IMR-90 (cell line): ENCODE measurements around the gene TTC21A. TPM values are rescaled to one million over a fixed set of nuclear protein-coding genes. Genes with fewer than 3 reads are reported as not detected.

Experiments
- ATAC-seq: fragments of 200-7000 bp; cut with Tn5 transposase; 2 replicates; pipeline ENCODE4 v1.9.1; 2020; ENCODE audit warnings: low read depth, mild to moderate bottlenecking, moderate library complexity
- BruUV-seq: library from RNA; stranded (reverse); fragments of 400-500 nt; replicated peaks from 2 replicates; lab custom pipeline; 2021; lab: Mats Ljungman, UMichigan
- CTCF ChIA-PET: fragments of 300-600 bp; formaldehyde crosslinking; extraction: SDS; loops from one replicate; lab custom pipeline; 2021; ENCODE audit warnings: antibody characterized with exemption; lab: Yijun Ruan, JAX
- POLR2A ChIA-PET: fragments of 300-600 bp; sonication (Branson Sonifier 250); formaldehyde crosslinking; loops from one replicate; lab custom pipeline; 2022; ENCODE audit warnings: antibody characterized with exemption; ENCODE audit not compliant: unreplicated experiment; lab: Charles Lee
- DNase-seq: peaks from one replicate; pipeline ENCODE4 v3.0.0; 2013
- H2AFZ ChIP-seq: replicated peaks from 2 replicates; pipeline ENCODE3; 2013; ENCODE audit warnings: low read length, mild to moderate bottlenecking; ENCODE audit not compliant: poor library complexity
- H2AK5ac ChIP-seq: 2 replicates; pipeline ENCODE4 v1.6.1; 2013; ENCODE audit warnings: low read depth, low read length, inconsistent platforms
- H2AK9ac ChIP-seq: replicated peaks from 2 replicates; pipeline ENCODE3; 2013; ENCODE audit warnings: mild to moderate bottlenecking, low read depth, low read length, moderate library complexity; ENCODE audit not compliant: poor library complexity
- H2BK120ac ChIP-seq: 2 replicates; pipeline ENCODE4 v1.6.1; 2013; ENCODE audit warnings: low read depth, low read length, inconsistent platforms
- H2BK15ac ChIP-seq: 3 replicates; pipeline ENCODE4 v1.6.1; 2013; ENCODE audit warnings: low read depth, low read length, inconsistent platforms
- H2BK20ac ChIP-seq: 2 replicates; pipeline ENCODE4 v1.6.1; 2013; ENCODE audit warnings: low read depth, mild to moderate bottlenecking, inconsistent platforms, low read length, moderate library complexity
- H2BK5ac ChIP-seq: 2 replicates; pipeline ENCODE4 v1.6.1; 2013; ENCODE audit warnings: mild to moderate bottlenecking, low read depth, low read length, inconsistent platforms; ENCODE audit not compliant: poor library complexity, severe bottlenecking
- H3K14ac ChIP-seq: replicated peaks from 2 replicates; pipeline ENCODE4 v1.6.1; 2013; ENCODE audit warnings: low read depth, low read length, inconsistent platforms
- H3K18ac ChIP-seq: 2 replicates; pipeline ENCODE4 v1.6.1; 2013; ENCODE audit warnings: low read depth, low read length, control low read depth
- H3K23ac ChIP-seq: 2 replicates; pipeline ENCODE4 v1.6.1; 2013; ENCODE audit warnings: low read depth, low read length, inconsistent platforms
- H3K27ac ChIP-seq: 2 replicates; pipeline ENCODE4 v1.5.1; 2013; ENCODE audit warnings: mild to moderate bottlenecking, control low read depth, low read length; ENCODE audit not compliant: insufficient read depth
- H3K27me3 ChIP-seq: 2 replicates; pipeline ENCODE4 v1.6.1; 2013; ENCODE audit warnings: low read length; ENCODE audit not compliant: control insufficient read depth, insufficient read depth
- H3K36me3 ChIP-seq: 2 replicates; pipeline ENCODE4 v1.6.1; 2013; ENCODE audit warnings: low read length, mixed read lengths; ENCODE audit not compliant: control insufficient read depth, insufficient read depth
- H3K4ac ChIP-seq: 2 replicates; pipeline ENCODE4 v1.6.1; 2013; ENCODE audit warnings: low read depth, low read length, inconsistent platforms
- H3K4me1 ChIP-seq: 2 replicates; pipeline ENCODE4 v1.6.1; 2013; ENCODE audit warnings: low read length, mixed read lengths; ENCODE audit not compliant: control insufficient read depth, insufficient read depth
- H3K4me2 ChIP-seq: 2 replicates; pipeline ENCODE4 v1.6.1; 2013; ENCODE audit warnings: low read depth, mild to moderate bottlenecking, control low read depth, low read length, moderate library complexity
- H3K4me3 ChIP-seq: 2 replicates; pipeline ENCODE4 v1.5.1; 2013; ENCODE audit warnings: low read depth, mild to moderate bottlenecking, control low read depth, low read length, moderate library complexity; ENCODE audit not compliant: insufficient read depth
- H3K56ac ChIP-seq: 2 replicates; pipeline ENCODE4 v1.6.1; 2013; ENCODE audit warnings: low read length, inconsistent platforms; ENCODE audit not compliant: insufficient read depth; ENCODE audit errors: extremely low read depth
- H3K79me1 ChIP-seq, 2 experiments: 2 replicates each; pipeline ENCODE4 v1.6.1; 2013; ENCODE audit warnings: low read length in 2 of 2, inconsistent platforms in 1 of 2, low read depth in 1 of 2
- H3K9ac ChIP-seq: 2 replicates; pipeline ENCODE4 v1.6.1; 2013; ENCODE audit warnings: low read depth, low read length, control low read depth
- H3K9me1 ChIP-seq: 2 replicates; pipeline ENCODE4 v1.6.1; 2013; ENCODE audit warnings: low read length, inconsistent platforms; ENCODE audit not compliant: insufficient read depth
- H3K9me3 ChIP-seq: 2 replicates; pipeline ENCODE4 v1.6.1; 2013; ENCODE audit warnings: low read length; ENCODE audit not compliant: control insufficient read depth, insufficient read depth
- H4K20me1 ChIP-seq: 2 replicates; pipeline ENCODE4 v1.6.1; 2013; ENCODE audit warnings: low read length, inconsistent platforms; ENCODE audit not compliant: insufficient read depth
- H4K5ac ChIP-seq: 2 replicates; pipeline ENCODE4 v1.6.1; 2013; ENCODE audit warnings: mild to moderate bottlenecking, low read depth, low read length, control low read depth
- H4K8ac ChIP-seq, 2 experiments: 2 replicates each; pipeline ENCODE4 v1.6.1; 2013; ENCODE audit warnings: low read depth in 2 of 2, low read length in 2 of 2, control low read depth in 1 of 2, inconsistent platforms in 1 of 2
- H4K91ac ChIP-seq: 2 replicates; pipeline ENCODE4 v1.6.1; 2013; ENCODE audit warnings: low read depth, low read length, inconsistent platforms; ENCODE audit not compliant: insufficient read depth
- BHLHE40 ChIP-seq: fragments of 150-350 bp; IDR thresholded peaks from 2 replicates; pipeline ENCODE4 v1.6.1; 2016; ENCODE audit warnings: mild to moderate bottlenecking, low read depth, low read length
- CEBPB ChIP-seq: IDR thresholded peaks from 2 replicates; pipeline ENCODE4 v1.6.1; 2012; ENCODE audit warnings: low read depth, low read length, improper control_type of control experiment
- CHD1 ChIP-seq: IDR thresholded peaks from 2 replicates; pipeline ENCODE4 v1.6.1; 2012; ENCODE audit warnings: low read depth, low read length, improper control_type of control experiment
- FOS ChIP-seq: fragments of 150-350 bp; IDR thresholded peaks from 2 replicates; pipeline ENCODE4 v1.6.1; 2016; ENCODE audit warnings: low read depth, low read length
- MAFK ChIP-seq: IDR thresholded peaks from 2 replicates; pipeline ENCODE4 v1.6.1; 2012; ENCODE audit warnings: low read depth, low read length, improper control_type of control experiment
- MXI1 ChIP-seq: IDR thresholded peaks from 2 replicates; pipeline ENCODE4 v1.6.1; 2012; ENCODE audit warnings: low read depth, mild to moderate bottlenecking, low read length, moderate library complexity, borderline replicate concordance
- NFE2L2 ChIP-seq: fragments of 150-350 bp; IDR thresholded peaks from 2 replicates; pipeline ENCODE4 v1.6.1; 2016; ENCODE audit warnings: low read depth, mild to moderate bottlenecking, low read length
- POLR2A ChIP-seq: IDR thresholded peaks from 2 replicates; pipeline ENCODE4 v1.6.1; 2012; ENCODE audit warnings: mild to moderate bottlenecking, low read depth, low read length
- RAD21 ChIP-seq: IDR thresholded peaks from 2 replicates; pipeline ENCODE4 v1.6.1; 2012; ENCODE audit warnings: low read length, improper control_type of control experiment
- RCOR1 ChIP-seq: IDR thresholded peaks from 2 replicates; pipeline ENCODE4 v1.6.1; 2012; ENCODE audit warnings: mild to moderate bottlenecking, low read length, improper control_type of control experiment; ENCODE audit not compliant: insufficient replicate concordance
- RFX5 ChIP-seq: IDR thresholded peaks from 2 replicates; pipeline ENCODE4 v1.8.0; 2012; ENCODE audit warnings: low read depth, mild to moderate bottlenecking, low read length, moderate library complexity
- WGBS, 2 experiments: methylation state at CpG; one replicate each; pipeline versions ENCODE4 v1.1.5 to v1.1.7; 2013; ENCODE audit warnings: missing lambda C conversion rate in 2 of 2; ENCODE audit not compliant: insufficient read length in 1 of 2; ENCODE audit errors: extremely low coverage in 2 of 2; 5-methylcytosine and 5-hydroxymethylcytosine counted together
- dilution Hi-C: fragments of 300-500 bp; cut with HindIII; formaldehyde crosslinking; loops from one replicate; pipeline ENCODE4 v1.14.3; 2018; ENCODE audit warnings: low sequenced_read_pairs; ENCODE audit not compliant: unreplicated experiment
- in situ Hi-C: fragments of 300-500 bp; cut with MboI; formaldehyde crosslinking; loops from 3 replicates; pipeline ENCODE4 v1.14.3; 2019; ENCODE audit warnings: low sequenced_read_pairs, inconsistent platforms, mixed read lengths
- intact Hi-C: fragments of 100-400 bp; cut with micrococcal nuclease; formaldehyde crosslinking; loops from 2 replicates; pipeline ENCODE4 v1.10.0; 2022
- polyA plus RNA-seq, 3 experiments: library from polyadenylated mRNA; depleted of rRNA; stranded (reverse); fragments of >200 nt; gene quantifications; 2 replicates each; pipeline ENCODE4 v1.2.3, GENCODE V29; 2012; ENCODE audit warnings: low replicate concordance in 1 of 3
- total RNA-seq: library from RNA; depleted of rRNA; stranded (reverse); fragments of >200 nt; gene quantifications from 2 replicates; pipeline ENCODE4 v1.2.3, GENCODE V29; 2012
- TF ChIP-seq, protein P1 (sequence below): fragments of 150-350 bp; IDR thresholded peaks from 2 replicates; pipeline ENCODE4 v1.6.1; 2017; ENCODE audit warnings: mild to moderate bottlenecking, antibody characterized with exemption, low read length, low read depth
- TF ChIP-seq, protein P2 (sequence below): conservative IDR thresholded peaks from 2 replicates; pipeline ENCODE4 v1.5.1; 2012; ENCODE audit warnings: mild to moderate bottlenecking, low read depth, low read length, improper control_type of control experiment
- TF ChIP-seq, protein P3 (sequence below): fragments of 150-350 bp; IDR thresholded peaks from 2 replicates; pipeline ENCODE4 v1.6.1; 2016; ENCODE audit warnings: low read depth, mild to moderate bottlenecking, low read length, moderate library complexity, borderline replicate concordance

TTC21A gene
- total and polyA plus RNA-seq, 2 of the 4 experiments (the other 2 are of a cell fraction) = 0.90 to 1.8 TPM

DNA sequence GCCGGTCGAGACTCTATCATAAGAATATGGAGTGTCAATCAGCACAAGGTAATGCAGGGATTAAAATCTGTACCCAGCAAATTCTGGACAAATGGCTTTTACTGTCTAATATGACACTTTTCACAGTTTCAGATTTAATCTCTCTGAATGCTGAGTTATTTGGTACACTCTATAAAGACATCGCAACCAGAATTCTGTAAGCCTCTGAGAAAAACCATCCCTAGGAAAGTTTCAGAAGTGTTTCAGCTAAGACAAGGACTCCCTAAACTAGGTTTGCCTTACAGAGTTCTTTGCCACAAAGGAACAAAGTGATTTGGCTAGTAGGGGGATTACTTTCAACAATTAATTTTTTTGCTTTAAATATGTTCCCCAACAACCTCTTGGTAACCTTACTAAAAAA lies 44.3 kb upstream of the TTC21A start:
- H3K9ac ChIP-seq = no peak overlapping the region
- ChIA-PET CTCF (interaction anchor here (0.7 kb wide), 1 partner anchor 575 kb away, joined by 4 read pairs; no protein-coding TSS in a partner anchor), POLR2A (no interaction called here)
- WGBS, 2 experiments = no CpG with 5 or more reads among the region's 3 CpGs
- in situ Hi-C loops = no loop called here
- no peak overlapping the region for H3K14ac ChIP-seq
- H3K27me3 ChIP-seq = no peaks in the 10 kb centered on the region
- intact Hi-C loops = no loop called here
- H3K4me3 ChIP-seq = no peak overlapping the region
- DNase-seq (no peak), ATAC-seq (no peak)
- H2AK9ac ChIP-seq = no peak overlapping the region
- H3K79me1 ChIP-seq = peaks cover 25 to 26% of the 10 kb centered on the region in 2 experiments
- H3K4ac ChIP-seq = no peak overlapping the region
- no peak overlapping the region for H2BK15ac ChIP-seq
- H3K4me2 ChIP-seq = no peak overlapping the region
- no peak overlapping the region for H2BK120ac ChIP-seq
- H3K18ac ChIP-seq = no peak overlapping the region
- no peak overlapping the region for H2AFZ ChIP-seq
- H3K9me3 ChIP-seq = no peaks in the 10 kb centered on the region
- H3K23ac ChIP-seq = no peak overlapping the region
- no peak overlapping the region for H4K8ac ChIP-seq
- no peak overlapping the region for H2BK20ac ChIP-seq
- no TSS peak for BruUV-seq
- no peak overlapping the region for H2AK5ac ChIP-seq
- no peak overlapping the region for H3K56ac ChIP-seq
- TF ChIP-seq RFX5 (no peak), NFE2L2 (no peak), CHD1 (no peak), BHLHE40 (no peak), FOS (no peak), MXI1 (no peak), CEBPB (no peak), RCOR1 (no peak), MAFK (no peak), RAD21 (no peak), POLR2A (no peak)
- TF ChIP-seq, protein P1, sequence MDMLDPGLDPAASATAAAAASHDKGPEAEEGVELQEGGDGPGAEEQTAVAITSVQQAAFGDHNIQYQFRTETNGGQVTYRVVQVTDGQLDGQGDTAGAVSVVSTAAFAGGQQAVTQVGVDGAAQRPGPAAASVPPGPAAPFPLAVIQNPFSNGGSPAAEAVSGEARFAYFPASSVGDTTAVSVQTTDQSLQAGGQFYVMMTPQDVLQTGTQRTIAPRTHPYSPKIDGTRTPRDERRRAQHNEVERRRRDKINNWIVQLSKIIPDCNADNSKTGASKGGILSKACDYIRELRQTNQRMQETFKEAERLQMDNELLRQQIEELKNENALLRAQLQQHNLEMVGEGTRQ = no peak
- TF ChIP-seq, protein P2, sequence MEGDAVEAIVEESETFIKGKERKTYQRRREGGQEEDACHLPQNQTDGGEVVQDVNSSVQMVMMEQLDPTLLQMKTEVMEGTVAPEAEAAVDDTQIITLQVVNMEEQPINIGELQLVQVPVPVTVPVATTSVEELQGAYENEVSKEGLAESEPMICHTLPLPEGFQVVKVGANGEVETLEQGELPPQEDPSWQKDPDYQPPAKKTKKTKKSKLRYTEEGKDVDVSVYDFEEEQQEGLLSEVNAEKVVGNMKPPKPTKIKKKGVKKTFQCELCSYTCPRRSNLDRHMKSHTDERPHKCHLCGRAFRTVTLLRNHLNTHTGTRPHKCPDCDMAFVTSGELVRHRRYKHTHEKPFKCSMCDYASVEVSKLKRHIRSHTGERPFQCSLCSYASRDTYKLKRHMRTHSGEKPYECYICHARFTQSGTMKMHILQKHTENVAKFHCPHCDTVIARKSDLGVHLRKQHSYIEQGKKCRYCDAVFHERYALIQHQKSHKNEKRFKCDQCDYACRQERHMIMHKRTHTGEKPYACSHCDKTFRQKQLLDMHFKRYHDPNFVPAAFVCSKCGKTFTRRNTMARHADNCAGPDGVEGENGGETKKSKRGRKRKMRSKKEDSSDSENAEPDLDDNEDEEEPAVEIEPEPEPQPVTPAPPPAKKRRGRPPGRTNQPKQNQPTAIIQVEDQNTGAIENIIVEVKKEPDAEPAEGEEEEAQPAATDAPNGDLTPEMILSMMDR = no peak
- TF ChIP-seq, protein P3, sequence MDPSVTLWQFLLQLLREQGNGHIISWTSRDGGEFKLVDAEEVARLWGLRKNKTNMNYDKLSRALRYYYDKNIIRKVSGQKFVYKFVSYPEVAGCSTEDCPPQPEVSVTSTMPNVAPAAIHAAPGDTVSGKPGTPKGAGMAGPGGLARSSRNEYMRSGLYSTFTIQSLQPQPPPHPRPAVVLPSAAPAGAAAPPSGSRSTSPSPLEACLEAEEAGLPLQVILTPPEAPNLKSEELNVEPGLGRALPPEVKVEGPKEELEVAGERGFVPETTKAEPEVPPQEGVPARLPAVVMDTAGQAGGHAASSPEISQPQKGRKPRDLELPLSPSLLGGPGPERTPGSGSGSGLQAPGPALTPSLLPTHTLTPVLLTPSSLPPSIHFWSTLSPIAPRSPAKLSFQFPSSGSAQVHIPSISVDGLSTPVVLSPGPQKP = no peak
- peaks cover 2% of the 10 kb centered on the region; the same call in 1 of the 2 replicates for H3K4me1 ChIP-seq
- peaks cover 7% of the 10 kb centered on the region; the same call in 1 of the 2 replicates for H3K36me3 ChIP-seq
- no peak overlapping the region for H4K5ac ChIP-seq
- no peak overlapping the region for H2BK5ac ChIP-seq
- no peaks in the 10 kb centered on the region for H3K9me1 ChIP-seq
- no peak overlapping the region for H3K27ac ChIP-seq
- H4K91ac ChIP-seq = no peak overlapping the region
- H4K20me1 ChIP-seq = peaks cover 4% of the 10 kb centered on the region; the same call in 1 of the 2 replicates
- dilution Hi-C loops = no loop called here
